CD14-positive monocyte (primary cell): ENCODE data around the gene MAMDC2. TPM values are rescaled to one million over a fixed set of nuclear protein-coding genes. Genes with fewer than 3 reads are reported as not detected.

Experiments used
- DNase-seq, 3 donors: peaks; one replicate each; pipeline ENCODE4 v3.0.0-alpha.2; 2011 to 2022
- H2AFZ ChIP-seq: 2 replicates; pipeline ENCODE4 v1.6.0; 2012; ENCODE audit warnings: mild to moderate bottlenecking, low read depth, low read length, inconsistent platforms; ENCODE audit not compliant: insufficient read depth, poor library complexity, severe bottlenecking
- H3K27ac ChIP-seq, 2 donors: 1 replicate in 1 of 2; 2 replicates in 1 of 2; pipeline ENCODE4 v1.5.1; 2012 to 2013; ENCODE audit warnings: low read length in 2 of 2, control low read depth in 1 of 2, inconsistent platforms in 1 of 2, low read depth in 1 of 2, mild to moderate bottlenecking in 1 of 2
- H3K27me3 ChIP-seq, 2 donors: one replicate each; pipeline versions ENCODE4 v1.6.0 to v1.6.1; 2011 to 2013; ENCODE audit warnings: low read length in 2 of 2; ENCODE audit not compliant: control insufficient read depth in 2 of 2, insufficient read depth in 2 of 2
- H3K36me3 ChIP-seq, 2 donors: replicated peaks in 1 of 2; 1 replicate in 1 of 2; 2 replicates in 1 of 2; pipeline versions ENCODE4 v1.5.1 to v1.6.1; 2012 to 2013; ENCODE audit warnings: low read length in 2 of 2, control low read depth in 1 of 2, inconsistent platforms in 1 of 2, mild to moderate bottlenecking in 1 of 2; ENCODE audit not compliant: insufficient read depth in 2 of 2, control insufficient read depth in 1 of 2
- H3K4me1 ChIP-seq, 2 donors: 1 replicate in 1 of 2; 2 replicates in 1 of 2; pipeline versions ENCODE4 v1.5.1 to v1.6.1; 2012 to 2013; ENCODE audit warnings: low read length in 2 of 2, control low read depth in 1 of 2, inconsistent platforms in 1 of 2, mild to moderate bottlenecking in 1 of 2, moderate library complexity in 1 of 2; ENCODE audit not compliant: insufficient read depth in 2 of 2, control insufficient read depth in 1 of 2
- H3K4me2 ChIP-seq: replicated peaks from 2 replicates; pipeline ENCODE3; 2012; ENCODE audit warnings: low read length, moderate library complexity, mild to moderate bottlenecking; ENCODE audit not compliant: poor library complexity, severe bottlenecking; ENCODE audit errors: extremely low read depth
- H3K4me3 ChIP-seq, 3 experiments: fragments of 200-600 bp in 1 of 3; sonication (generic) in 1 of 3; replicated peaks in 1 of 3; 1 replicate in 2 of 3; 2 replicates in 1 of 3; pipeline ENCODE4 v1.5.1; 2011 to 2013; ENCODE audit warnings: low read length in 3 of 3, mild to moderate bottlenecking in 3 of 3, control low read depth in 2 of 3, low read depth in 2 of 3, inconsistent platforms in 1 of 3, moderate library complexity in 1 of 3
- H3K79me2 ChIP-seq: 2 replicates; pipeline ENCODE4 v1.6.0; 2012; ENCODE audit warnings: mild to moderate bottlenecking, control low read depth, inconsistent platforms, low read length, moderate library complexity; ENCODE audit not compliant: insufficient read depth
- H3K9ac ChIP-seq: 2 replicates; pipeline ENCODE4 v1.6.0; 2017; ENCODE audit warnings: low read length, mild to moderate bottlenecking; ENCODE audit not compliant: insufficient read depth, poor library complexity, severe bottlenecking
- H3K9me3 ChIP-seq, 2 donors: replicated peaks in 1 of 2; 1 replicate in 1 of 2; 2 replicates in 1 of 2; pipeline versions ENCODE4 v1.5.1 to v1.6.1; 2012 to 2013; ENCODE audit warnings: low read length in 2 of 2, control low read depth in 1 of 2; ENCODE audit not compliant: control insufficient read depth in 1 of 2, insufficient read depth in 1 of 2
- H4K20me1 ChIP-seq: 2 replicates; pipeline ENCODE4 v1.6.0; 2012; ENCODE audit warnings: mild to moderate bottlenecking, low read length, control low read depth, moderate library complexity; ENCODE audit not compliant: insufficient read depth
- H3K27ac Mint-ChIP-seq, 7 donors: one replicate each; pipeline ENCODE4 v1.8.0; 2020; ENCODE audit warnings: mild to moderate bottlenecking in 7 of 7, mixed read lengths in 7 of 7, moderate library complexity in 6 of 7, inconsistent platforms in 2 of 7
- H3K27me3 Mint-ChIP-seq, 3 donors: one replicate each; pipeline ENCODE4 v1.8.0; 2021 to 2022; ENCODE audit warnings: low read depth in 3 of 3, mild to moderate bottlenecking in 3 of 3, mixed read lengths in 3 of 3, moderate library complexity in 3 of 3, inconsistent platforms in 1 of 3
- H3K36me3 Mint-ChIP-seq, 2 donors: one replicate each; pipeline ENCODE4 v1.8.0; 2020; ENCODE audit warnings: mixed read lengths in 2 of 2, inconsistent platforms in 1 of 2, mild to moderate bottlenecking in 1 of 2
- H3K4me1 Mint-ChIP-seq: one replicate; pipeline ENCODE4 v1.8.0; 2020; ENCODE audit warnings: mild to moderate bottlenecking, mixed read lengths
- H3K4me3 Mint-ChIP-seq, 2 donors: one replicate each; pipeline ENCODE4 v1.8.0; 2020; ENCODE audit warnings: mild to moderate bottlenecking in 2 of 2, mixed read lengths in 2 of 2, moderate library complexity in 1 of 2
- H3K9me3 Mint-ChIP-seq, 7 donors: one replicate each; pipeline ENCODE4 v1.8.0; 2020 to 2022; ENCODE audit warnings: mixed read lengths in 7 of 7, mild to moderate bottlenecking in 6 of 7, moderate library complexity in 6 of 7, inconsistent platforms in 2 of 7
- WGBS: methylation state at CpG from one replicate; pipeline ENCODE4 v1.1.5; 2013; ENCODE audit warnings: missing lambda C conversion rate; ENCODE audit not compliant: insufficient coverage; 5-methylcytosine and 5-hydroxymethylcytosine counted together
- intact Hi-C, 2 donors: fragments of 100-400 bp; cut with micrococcal nuclease; formaldehyde crosslinking; loops; one replicate each; pipeline versions ENCODE4 v1.15.0 to v1.15.1; 2023
- polyA plus RNA-seq, 3 donors: library from polyadenylated mRNA; depleted of rRNA in 1 of 3; unstranded in 2 of 3; stranded (reverse) in 1 of 3; fragments of 300-500 nt in 2 of 3; fragments of >200 nt in 1 of 3; fragmentation: Illumina TruSeq in 2 of 3; gene quantifications; 1 replicate in 2 of 3; 2 replicates in 1 of 3; pipeline ENCODE4 v1.2.3, GENCODE V29; 2012 to 2021
- TF ChIP-seq, protein P1 (sequence below): fragments of 200-600 bp; IDR thresholded peaks from one replicate; pipeline ENCODE4 v1.8.0; 2022; ENCODE audit warnings: antibody characterized with exemption, mild to moderate bottlenecking

Gene MAMDC2
- polyA plus RNA-seq, 3 donors: 0.05 to 0.09 TPM; not detected in 1

DNA sequence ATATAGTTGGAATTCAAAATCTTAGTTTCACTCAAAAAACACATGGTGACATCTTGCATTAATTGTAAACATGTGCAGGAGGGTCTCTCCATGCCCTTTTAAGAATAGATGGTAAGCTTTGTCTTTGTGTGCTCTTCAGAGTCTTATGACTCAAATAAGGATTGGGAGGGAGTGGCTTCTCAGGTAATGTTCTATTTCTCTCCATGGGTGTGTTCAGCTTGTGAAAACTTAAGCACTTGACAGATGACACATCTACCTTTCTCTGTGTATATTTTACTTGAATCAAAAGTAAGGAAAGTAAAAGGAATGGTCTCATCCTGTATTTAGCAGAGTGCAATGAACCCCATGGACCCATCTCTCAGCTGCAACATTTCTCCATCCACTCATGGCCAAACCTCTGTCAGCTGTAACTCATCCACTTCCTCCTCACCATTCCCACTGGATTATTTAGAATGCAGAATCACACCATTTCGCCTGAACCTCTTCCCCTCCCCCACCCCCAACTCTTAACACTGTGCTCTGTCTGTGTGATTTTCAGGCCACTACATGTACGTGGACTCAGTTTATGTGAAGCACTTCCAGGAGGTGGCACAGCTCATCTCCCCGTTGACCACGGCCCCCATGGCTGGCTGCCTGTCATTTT is 82.1 kb downstream of the MAMDC2 start:
- TF ChIP-seq, protein P1, sequence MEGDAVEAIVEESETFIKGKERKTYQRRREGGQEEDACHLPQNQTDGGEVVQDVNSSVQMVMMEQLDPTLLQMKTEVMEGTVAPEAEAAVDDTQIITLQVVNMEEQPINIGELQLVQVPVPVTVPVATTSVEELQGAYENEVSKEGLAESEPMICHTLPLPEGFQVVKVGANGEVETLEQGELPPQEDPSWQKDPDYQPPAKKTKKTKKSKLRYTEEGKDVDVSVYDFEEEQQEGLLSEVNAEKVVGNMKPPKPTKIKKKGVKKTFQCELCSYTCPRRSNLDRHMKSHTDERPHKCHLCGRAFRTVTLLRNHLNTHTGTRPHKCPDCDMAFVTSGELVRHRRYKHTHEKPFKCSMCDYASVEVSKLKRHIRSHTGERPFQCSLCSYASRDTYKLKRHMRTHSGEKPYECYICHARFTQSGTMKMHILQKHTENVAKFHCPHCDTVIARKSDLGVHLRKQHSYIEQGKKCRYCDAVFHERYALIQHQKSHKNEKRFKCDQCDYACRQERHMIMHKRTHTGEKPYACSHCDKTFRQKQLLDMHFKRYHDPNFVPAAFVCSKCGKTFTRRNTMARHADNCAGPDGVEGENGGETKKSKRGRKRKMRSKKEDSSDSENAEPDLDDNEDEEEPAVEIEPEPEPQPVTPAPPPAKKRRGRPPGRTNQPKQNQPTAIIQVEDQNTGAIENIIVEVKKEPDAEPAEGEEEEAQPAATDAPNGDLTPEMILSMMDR: no peak
- Mint-ChIP-seq H3K36me3 (no peaks in the 10 kb centered on the region), H3K4me1 (peaks cover 5% of the 10 kb centered on the region), H3K4me3 (no peak overlapping the region), H3K27ac (no peak overlapping the region), H3K27me3 (peaks cover 0 to 1% (median 0%) of the 10 kb centered on the region in 3 donors), H3K9me3 (no peaks in the 10 kb centered on the region)
- intact Hi-C loops: no loop called here
- no peak for DNase-seq
- Histone ChIP-seq H3K9me3 (no peaks in the 10 kb centered on the region), H3K27me3 (no peaks in the 10 kb centered on the region), H3K4me3 (no peak overlapping the region), H3K9ac (no peak overlapping the region), H2AFZ (no peak overlapping the region), H4K20me1 (no peaks in the 10 kb centered on the region), H3K4me1 (peaks cover 0 to 3% of the 10 kb centered on the region in 2 donors), H3K4me2 (no peak overlapping the region), H3K27ac (no peak overlapping the region), H3K36me3 (no peaks in the 10 kb centered on the region), H3K79me2 (no peaks in the 10 kb centered on the region)
- WGBS: 95% methylated on average over 4 of the region's 4 CpGs

- Mint-ChIP-seq H3K27me3 (peaks cover 0 to 1% (median 0%) of the 10 kb centered on the region in 3 donors), H3K27ac (no peak overlapping the region), H3K9me3 (no peaks in the 10 kb centered on the region), H3K4me3 (no peak overlapping the region), H3K36me3 (no peaks in the 10 kb centered on the region), H3K4me1 (peaks cover 5% of the 10 kb centered on the region)
- no peaks in the 10 kb centered on the region for H3K79me2 ChIP-seq
- no peaks in the 10 kb centered on the region for H3K9me3 ChIP-seq
- no peaks in the 10 kb centered on the region for H3K36me3 ChIP-seq
- TF ChIP-seq, protein P1: no peak
- DNase-seq: no peak
- WGBS: 100% methylated on average over 3 of the region's 6 CpGs
- peaks cover 0 to 3% of the 10 kb centered on the region in 2 donors for H3K4me1 ChIP-seq
- no peak overlapping the region for H3K27ac ChIP-seq
- no peak overlapping the region for H3K4me3 ChIP-seq
- H3K9ac ChIP-seq: no peak overlapping the region
- H3K27me3 ChIP-seq: no peaks in the 10 kb centered on the region
- H4K20me1 ChIP-seq: no peaks in the 10 kb centered on the region
- intact Hi-C loops: no loop called here
- H3K4me2 ChIP-seq: no peak overlapping the region
- no peak overlapping the region for H2AFZ ChIP-seq
Measured at GRCh38 chr9:70127036-70127435, 83.4 kb downstream of the MAMDC2 start.
